ENCODE measurements around the gene NFASC.

Gene NFASC

DNA sequence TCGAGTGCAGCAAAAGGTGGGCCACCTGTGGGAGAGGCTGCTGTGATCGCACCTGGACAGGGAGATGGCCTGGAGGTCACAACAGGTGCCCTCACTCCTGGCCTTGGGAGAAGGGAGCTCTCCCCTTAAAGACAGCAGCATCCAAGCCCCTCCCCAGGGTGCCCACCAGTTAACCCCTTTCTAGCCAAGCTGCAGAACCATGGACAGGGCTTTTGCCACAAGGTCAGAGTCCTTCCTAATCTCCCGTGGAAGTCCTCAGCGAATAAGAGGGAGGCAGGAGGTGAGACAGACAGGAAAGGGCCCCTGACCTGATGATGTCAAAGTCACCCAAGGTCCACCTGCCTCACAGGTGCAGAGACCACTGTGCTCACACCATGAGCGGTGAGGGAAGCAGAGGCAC, 174.1 kb downstream of the NFASC start:
- in situ Hi-C loops (cut with HindIII; ENCODE audit: low sequenced_read_pairs), result no loop called here
- no peak for DNase-seq (ENCODE audit: low read depth, low spot score)
- TF ChIP-seq, protein P1, sequence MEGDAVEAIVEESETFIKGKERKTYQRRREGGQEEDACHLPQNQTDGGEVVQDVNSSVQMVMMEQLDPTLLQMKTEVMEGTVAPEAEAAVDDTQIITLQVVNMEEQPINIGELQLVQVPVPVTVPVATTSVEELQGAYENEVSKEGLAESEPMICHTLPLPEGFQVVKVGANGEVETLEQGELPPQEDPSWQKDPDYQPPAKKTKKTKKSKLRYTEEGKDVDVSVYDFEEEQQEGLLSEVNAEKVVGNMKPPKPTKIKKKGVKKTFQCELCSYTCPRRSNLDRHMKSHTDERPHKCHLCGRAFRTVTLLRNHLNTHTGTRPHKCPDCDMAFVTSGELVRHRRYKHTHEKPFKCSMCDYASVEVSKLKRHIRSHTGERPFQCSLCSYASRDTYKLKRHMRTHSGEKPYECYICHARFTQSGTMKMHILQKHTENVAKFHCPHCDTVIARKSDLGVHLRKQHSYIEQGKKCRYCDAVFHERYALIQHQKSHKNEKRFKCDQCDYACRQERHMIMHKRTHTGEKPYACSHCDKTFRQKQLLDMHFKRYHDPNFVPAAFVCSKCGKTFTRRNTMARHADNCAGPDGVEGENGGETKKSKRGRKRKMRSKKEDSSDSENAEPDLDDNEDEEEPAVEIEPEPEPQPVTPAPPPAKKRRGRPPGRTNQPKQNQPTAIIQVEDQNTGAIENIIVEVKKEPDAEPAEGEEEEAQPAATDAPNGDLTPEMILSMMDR (IDR thresholded peaks at IDR 0.05; ENCODE audit: low read depth, low read length), result no peak
- no peak overlapping the region for H3K4me3 ChIP-seq (ENCODE audit: low read depth, low read length)

DNA sequence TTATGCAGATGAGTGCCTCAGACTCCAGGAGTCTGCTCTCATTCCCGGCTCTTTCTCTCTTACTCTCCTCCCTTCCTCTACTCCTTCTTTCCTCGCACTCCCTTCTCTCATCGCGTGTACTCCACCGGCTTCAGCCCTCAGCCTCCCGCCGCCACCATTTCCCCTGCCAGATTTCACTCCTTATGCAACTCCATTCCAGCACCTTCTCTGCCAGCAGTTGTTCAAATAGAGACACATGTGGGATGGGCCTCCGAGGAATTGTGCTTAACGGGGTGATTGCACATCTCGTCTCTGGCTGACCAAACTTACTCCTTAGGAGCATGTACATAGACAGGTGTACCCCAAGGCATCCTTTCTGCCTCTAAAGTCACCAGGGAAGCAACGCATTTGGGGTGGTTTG, 174.5 kb downstream of the NFASC start:
- H3K4me3 ChIP-seq (ENCODE audit: low read depth, low read length), result no peak overlapping the region
- in situ Hi-C loops (cut with HindIII; ENCODE audit: low sequenced_read_pairs), result no loop called here
- DNase-seq (ENCODE audit: low read depth, low spot score), result no peak
- TF ChIP-seq, protein P1 (IDR thresholded peaks at IDR 0.05; ENCODE audit: low read depth, low read length), result no peak

DNA sequence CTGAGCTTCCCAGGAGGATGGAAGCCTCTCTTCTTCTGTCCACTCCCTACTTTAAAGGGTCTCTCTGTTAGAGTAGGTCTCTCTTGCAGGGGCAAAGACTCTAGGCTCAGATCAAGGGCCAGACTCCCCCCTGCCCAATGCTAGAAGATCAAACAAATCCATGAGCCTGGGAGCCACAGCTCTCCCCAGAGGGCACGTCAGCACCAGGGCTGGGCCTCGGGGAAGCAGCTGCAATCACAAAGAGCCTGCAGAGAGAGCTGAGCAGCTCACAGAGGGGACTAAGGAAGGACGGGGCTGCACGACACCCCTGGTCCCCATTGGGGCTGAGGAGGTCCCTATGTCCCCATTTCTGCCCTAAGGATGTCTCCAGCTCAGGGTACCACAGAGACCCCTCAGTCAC, 176.2 kb downstream of the NFASC start:
- H3K4me3 ChIP-seq (ENCODE audit: low read depth, low read length), result no peak overlapping the region
- in situ Hi-C loops (cut with HindIII; ENCODE audit: low sequenced_read_pairs), result no loop called here
- no peak for DNase-seq (ENCODE audit: low read depth, low spot score)
- TF ChIP-seq, protein P1 (IDR thresholded peaks at IDR 0.05; ENCODE audit: low read depth, low read length), result no peak

DNA sequence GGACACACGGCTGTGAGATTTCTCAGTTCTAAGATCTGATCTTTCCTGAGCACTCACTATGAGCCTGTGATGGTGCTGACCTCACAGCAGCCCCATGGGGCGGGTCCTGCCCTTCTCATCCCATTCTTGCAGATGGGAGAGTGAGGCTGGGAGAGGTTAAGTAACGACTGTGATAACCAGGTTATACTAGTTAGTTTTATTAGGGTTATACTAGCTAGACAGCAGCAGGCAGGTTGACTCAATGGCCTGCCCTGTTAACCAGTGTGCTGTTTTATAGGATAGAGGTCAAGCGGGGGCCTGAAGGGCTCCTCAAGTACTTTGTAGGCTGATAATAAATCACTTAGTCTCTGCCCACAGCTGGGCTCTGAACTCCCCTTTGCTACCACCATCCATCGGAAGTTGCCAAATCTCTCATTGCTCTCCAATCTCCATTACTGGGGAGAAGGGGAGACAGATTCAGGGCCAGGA, 177.1 kb downstream of the NFASC start:
- TF ChIP-seq, protein P1 (IDR thresholded peaks at IDR 0.05; ENCODE audit: low read depth, low read length), result no peak
- no peak overlapping the region for H3K4me3 ChIP-seq (ENCODE audit: low read depth, low read length)
- DNase-seq (ENCODE audit: low read depth, low spot score), result no peak
- in situ Hi-C loops (cut with HindIII; ENCODE audit: low sequenced_read_pairs), result no loop called here

DNA sequence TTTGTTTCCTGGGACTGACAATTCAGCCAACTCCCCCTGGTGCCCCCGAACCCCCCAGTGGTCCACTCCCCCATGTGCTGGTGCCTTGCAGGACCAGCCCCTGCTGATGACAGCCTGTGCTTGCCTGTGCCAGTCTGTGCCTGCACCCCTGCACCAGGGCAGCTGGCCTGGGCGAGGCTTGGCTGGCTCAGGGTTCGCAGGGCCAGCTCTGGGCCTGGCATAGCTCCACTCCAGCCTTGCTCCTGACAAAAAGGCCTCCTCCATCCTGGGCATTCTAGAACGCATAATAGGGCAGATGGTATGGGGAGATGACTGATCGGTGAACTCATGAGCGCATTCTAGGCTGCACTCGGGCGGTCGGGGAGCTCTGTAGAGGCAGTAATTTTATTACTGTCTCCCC, 177.7 kb downstream of the NFASC start:
- in situ Hi-C loops (cut with HindIII; ENCODE audit: low sequenced_read_pairs), result no loop called here

DNA sequence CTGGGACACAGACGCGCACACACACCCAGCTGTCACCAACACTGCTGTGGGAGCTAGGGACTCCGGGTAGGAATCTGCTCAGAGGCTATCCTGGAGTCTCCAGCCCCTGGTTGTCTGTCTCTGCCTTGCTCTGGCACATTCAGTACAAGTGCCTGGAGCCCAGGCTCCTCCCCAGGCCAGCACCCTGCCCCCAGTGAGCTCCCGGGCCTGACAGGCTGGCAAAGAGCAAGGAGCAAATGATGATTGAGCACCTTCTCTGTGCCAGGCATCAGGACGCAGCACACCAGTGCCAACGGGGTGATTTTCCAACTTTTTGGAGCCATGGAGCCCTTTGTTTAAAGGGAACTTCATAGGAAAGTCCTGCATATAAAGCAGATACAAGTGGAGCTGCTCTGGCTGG, 178.8 kb downstream of the NFASC start:
- in situ Hi-C loops (cut with HindIII; ENCODE audit: low sequenced_read_pairs), result no loop called here
- no peak for DNase-seq (ENCODE audit: low read depth, low spot score)
- TF ChIP-seq, protein P1 (IDR thresholded peaks at IDR 0.05; ENCODE audit: low read depth, low read length), result no peak
- H3K4me3 ChIP-seq (ENCODE audit: low read depth, low read length), result no peak overlapping the region

More for the DNA sequence above, 177.7 kb downstream of the NFASC start:
- TF ChIP-seq, protein P1 (IDR thresholded peaks at IDR 0.05; ENCODE audit: low read depth, low read length), result no peak
- no peak overlapping the region for H3K4me3 ChIP-seq (ENCODE audit: low read depth, low read length)
- DNase-seq (ENCODE audit: low read depth, low spot score), result no peak

DNA sequence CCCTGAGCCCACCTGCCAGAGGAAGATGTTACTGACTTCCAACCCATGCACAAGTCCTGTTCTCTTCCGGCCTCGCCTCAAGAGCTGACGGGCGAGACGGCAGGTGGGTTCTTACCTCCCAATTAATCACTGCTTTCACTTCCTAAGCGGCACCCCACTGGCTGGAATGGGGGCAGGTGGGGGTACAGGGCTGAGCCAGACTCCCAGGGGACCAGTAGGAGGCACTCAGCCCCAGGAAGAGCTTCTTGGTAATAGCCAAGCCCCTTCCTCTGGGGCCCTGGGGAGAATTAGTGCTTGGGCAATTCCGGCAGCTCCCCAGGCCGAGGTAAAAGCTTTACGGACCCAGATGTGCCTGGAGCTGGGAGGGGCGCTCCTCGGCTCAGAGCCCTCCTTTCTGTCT, 182.0 kb downstream of the NFASC start:
- in situ Hi-C loops (cut with HindIII; ENCODE audit: low sequenced_read_pairs), result no loop called here

More for the DNA sequence above, 182.0 kb downstream of the NFASC start:
- TF ChIP-seq, protein P1 (IDR thresholded peaks at IDR 0.05; ENCODE audit: low read depth, low read length), result no peak
- no peak for DNase-seq (ENCODE audit: low read depth, low spot score)
- H3K4me3 ChIP-seq (ENCODE audit: low read depth, low read length), result no peak overlapping the region

Measured in astrocyte of the spinal cord (primary cell).